Measurements from ENCODE around the gene ERP44.
A peak's percentile ranks its signal among the peaks of the same experiment; 100 is the strongest.
"Not testable (repeated sequence)": the region's sequence is repeated elsewhere in the genome, so short reads cannot be mapped to it uniquely, and the experiment has no call there.

The ERP44 gene

DNA sequence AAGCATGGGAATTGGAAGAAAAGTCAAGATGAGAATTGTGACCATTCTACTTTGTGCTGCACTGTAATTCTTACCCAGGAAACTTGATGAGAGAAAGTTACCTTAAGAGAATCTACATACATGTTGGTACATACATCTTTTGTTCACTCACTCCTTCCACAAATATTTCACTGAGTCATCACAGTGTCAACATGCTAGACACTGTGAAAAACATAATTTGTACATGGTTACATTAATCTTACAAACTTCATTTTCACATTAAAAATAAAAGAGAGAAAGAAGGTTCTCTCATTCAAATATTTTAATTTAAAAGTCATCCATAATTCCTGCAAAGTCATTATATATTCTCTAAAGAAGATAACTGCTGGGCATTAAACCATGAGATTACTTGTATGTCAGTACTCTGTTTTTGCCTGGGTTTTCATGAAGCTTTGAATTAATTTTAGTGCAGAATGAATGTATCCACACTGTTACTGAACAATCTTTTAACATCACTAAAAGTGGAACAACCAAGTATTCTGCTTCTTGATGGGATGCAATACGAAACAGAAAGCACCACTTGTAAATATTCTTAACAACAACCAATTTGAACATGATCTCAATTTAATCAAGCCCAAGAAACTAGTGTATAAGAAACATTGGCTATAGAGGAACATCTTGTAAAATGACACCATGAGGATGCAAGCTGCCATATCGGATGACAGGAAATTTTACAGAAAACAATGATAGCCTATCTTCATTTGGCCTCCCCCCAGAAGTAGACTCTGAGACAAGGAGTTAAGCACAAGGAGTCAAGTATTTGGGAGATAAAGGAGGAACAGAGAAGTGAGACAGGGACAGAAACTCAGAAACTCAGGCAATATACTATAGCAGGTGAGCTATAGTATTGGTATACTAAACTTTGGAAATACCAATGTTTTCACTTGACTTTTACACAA is 28.4 kb downstream of the ERP44 start:
- H3K4me3 ChIP-seq (ENCODE audit: low read depth, low read length) = no peak overlapping the region
- DNase-seq (ENCODE audit: low read depth, low spot score) = no peak
- in situ Hi-C loops (cut with HindIII; ENCODE audit: low sequenced_read_pairs) = no loop called here
- TF ChIP-seq, protein P1, sequence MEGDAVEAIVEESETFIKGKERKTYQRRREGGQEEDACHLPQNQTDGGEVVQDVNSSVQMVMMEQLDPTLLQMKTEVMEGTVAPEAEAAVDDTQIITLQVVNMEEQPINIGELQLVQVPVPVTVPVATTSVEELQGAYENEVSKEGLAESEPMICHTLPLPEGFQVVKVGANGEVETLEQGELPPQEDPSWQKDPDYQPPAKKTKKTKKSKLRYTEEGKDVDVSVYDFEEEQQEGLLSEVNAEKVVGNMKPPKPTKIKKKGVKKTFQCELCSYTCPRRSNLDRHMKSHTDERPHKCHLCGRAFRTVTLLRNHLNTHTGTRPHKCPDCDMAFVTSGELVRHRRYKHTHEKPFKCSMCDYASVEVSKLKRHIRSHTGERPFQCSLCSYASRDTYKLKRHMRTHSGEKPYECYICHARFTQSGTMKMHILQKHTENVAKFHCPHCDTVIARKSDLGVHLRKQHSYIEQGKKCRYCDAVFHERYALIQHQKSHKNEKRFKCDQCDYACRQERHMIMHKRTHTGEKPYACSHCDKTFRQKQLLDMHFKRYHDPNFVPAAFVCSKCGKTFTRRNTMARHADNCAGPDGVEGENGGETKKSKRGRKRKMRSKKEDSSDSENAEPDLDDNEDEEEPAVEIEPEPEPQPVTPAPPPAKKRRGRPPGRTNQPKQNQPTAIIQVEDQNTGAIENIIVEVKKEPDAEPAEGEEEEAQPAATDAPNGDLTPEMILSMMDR (IDR thresholded peaks at IDR 0.05; ENCODE audit: low read depth, low read length) = no peak

DNA sequence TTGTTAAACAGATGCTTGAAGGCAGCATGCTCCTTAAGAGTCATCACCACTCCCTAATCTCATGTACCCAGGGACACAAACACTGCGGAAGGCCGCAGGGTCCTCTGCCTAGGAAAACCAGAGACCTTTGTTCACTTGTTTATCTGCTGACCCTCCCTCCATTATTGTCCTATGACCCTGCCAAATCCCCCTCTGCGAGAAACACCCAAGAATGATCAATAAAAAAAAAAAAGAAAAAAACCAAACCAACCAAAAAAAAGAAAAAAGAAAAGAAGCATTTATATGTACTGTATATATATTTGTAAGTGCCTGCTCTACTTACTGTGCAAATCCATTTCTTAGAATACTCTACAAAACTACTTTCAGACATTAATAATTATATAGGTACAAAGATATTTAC is 29.7 kb downstream of the ERP44 start:
- H3K4me3 ChIP-seq (ENCODE audit: low read depth, low read length); in situ Hi-C loops (cut with HindIII; ENCODE audit: low sequenced_read_pairs); DNase-seq (ENCODE audit: low read depth, low spot score): not testable (repeated sequence)

DNA sequence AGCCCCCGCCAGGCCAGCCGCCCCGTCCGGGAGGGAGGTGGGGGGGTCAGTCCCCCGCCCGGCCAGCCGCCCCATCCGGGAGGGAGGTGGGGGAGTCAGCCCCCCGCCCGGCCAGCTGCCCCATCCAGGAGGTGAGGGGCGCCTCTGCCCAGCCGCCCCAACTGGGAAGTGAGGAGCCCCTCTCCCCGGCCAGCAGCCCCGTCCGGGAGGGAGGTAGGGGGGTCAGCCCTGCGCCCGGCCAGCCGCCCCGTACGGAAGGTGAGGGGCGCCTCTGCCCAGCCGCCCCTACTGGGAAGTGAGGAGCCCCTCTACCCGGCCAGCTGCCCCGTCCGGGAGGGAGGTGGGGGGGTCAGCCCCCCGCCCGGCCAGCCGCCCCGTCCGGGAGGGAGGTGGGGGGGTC is 30.8 kb downstream of the ERP44 start:
- H3K4me3 ChIP-seq (ENCODE audit: low read depth, low read length); DNase-seq (ENCODE audit: low read depth, low spot score); in situ Hi-C loops (cut with HindIII; ENCODE audit: low sequenced_read_pairs): not testable (repeated sequence)

- no peak overlapping the region for H3K4me3 ChIP-seq (ENCODE audit: low read depth, low read length)
- TF ChIP-seq, protein P1 (IDR thresholded peaks at IDR 0.05; ENCODE audit: low read depth, low read length) = no peak
- in situ Hi-C loops (cut with HindIII; ENCODE audit: low sequenced_read_pairs) = no loop called here
- DNase-seq (ENCODE audit: low read depth, low spot score) = no peak
Observed at GRCh38 chr9:100066539-100066938, 32.3 kb downstream of the ERP44 start.

DNA sequence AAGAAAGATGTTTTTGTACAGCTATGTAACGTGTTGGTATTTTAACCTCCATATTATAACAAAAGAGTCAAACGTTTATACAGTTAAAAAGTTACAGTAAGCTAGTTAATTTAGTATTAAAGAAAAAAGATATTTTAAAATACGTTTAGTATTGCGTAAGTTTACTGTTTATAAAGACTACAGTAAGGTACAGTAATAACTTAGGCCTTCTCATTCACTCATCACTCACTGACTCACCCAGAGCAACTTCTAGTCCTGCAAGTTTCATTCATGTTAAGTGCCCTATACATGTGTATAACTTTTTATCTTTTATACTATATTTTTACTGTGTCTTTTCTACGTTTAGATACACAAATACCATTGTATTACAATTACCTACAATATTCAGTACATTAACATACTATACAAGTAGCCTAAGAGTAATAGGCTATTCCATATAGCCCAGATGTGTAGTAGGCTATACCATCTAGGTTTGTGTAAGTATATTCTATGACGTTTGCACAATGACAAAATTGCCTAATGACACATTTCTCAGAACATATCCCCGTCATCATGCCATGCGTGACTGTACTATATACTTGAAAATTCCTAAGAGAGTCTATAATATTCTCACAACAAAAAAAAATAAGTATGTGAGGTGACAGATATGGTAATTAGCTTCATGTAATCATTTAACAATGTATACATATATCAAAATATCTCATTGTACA is 33.8 kb downstream of the ERP44 start:
- peak; percentile 41 for DNase-seq (ENCODE audit: low read depth, low spot score)
- H3K4me3 ChIP-seq (ENCODE audit: low read depth, low read length) = no peak overlapping the region
- in situ Hi-C loops (cut with HindIII; ENCODE audit: low sequenced_read_pairs) = no loop called here
- TF ChIP-seq, protein P1 (IDR thresholded peaks at IDR 0.05; ENCODE audit: low read depth, low read length) = no peak

GRCh38 chr9:100063185-100063584 is 35.6 kb downstream of the ERP44 start:
- TF ChIP-seq, protein P1 (IDR thresholded peaks at IDR 0.05; ENCODE audit: low read depth, low read length) = no peak
- no peak for DNase-seq (ENCODE audit: low read depth, low spot score)
- in situ Hi-C loops (cut with HindIII; ENCODE audit: low sequenced_read_pairs) = no loop called here
- no peak overlapping the region for H3K4me3 ChIP-seq (ENCODE audit: low read depth, low read length)

DNA sequence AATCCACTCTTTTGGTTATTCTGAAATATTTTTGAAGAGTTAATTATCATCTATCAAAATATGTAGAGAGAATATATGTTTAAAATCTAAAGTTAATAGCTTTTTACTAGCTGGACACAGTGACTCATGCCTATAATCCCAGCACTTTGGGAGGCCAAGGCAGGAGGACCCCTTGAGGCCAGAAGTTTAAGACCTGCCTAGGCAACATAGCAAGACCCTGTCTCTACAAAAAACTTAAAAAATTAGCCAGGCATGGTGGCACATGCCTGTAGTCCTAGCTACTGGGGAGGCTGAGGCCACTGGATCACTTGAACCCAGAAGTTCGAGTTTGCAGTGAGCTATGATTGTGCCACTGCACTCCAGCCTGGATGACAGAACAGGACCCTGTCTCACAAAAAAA is 36.1 kb downstream of the ERP44 start:
- DNase-seq (ENCODE audit: low read depth, low spot score); in situ Hi-C loops (cut with HindIII; ENCODE audit: low sequenced_read_pairs); H3K4me3 ChIP-seq (ENCODE audit: low read depth, low read length): not testable (repeated sequence)

All from astrocyte of the spinal cord (primary cell).